HUDEP-2 (cell line): ENCODE results near the gene ANKRD45.
"Not testable (repeated sequence)": the region's sequence is repeated elsewhere in the genome, so short reads cannot be mapped to it uniquely, and the experiment has no call there.

Experiments used
- DNase-seq, 76 experiments: peaks; one replicate each; lab custom pipeline; 2025; ENCODE audit not compliant: unreplicated experiment in 76 of 76; lab: John Stamatoyannopoulos, UW

Gene ANKRD45

GRCh38 chr1:173646656-173647055 lies 23.0 kb downstream of the ANKRD45 start:
- no peak for DNase-seq

- not testable (repeated sequence) for DNase-seq
Measured at GRCh38 chr1:173642450-173643139, 27.1 kb downstream of the ANKRD45 start.

DNA sequence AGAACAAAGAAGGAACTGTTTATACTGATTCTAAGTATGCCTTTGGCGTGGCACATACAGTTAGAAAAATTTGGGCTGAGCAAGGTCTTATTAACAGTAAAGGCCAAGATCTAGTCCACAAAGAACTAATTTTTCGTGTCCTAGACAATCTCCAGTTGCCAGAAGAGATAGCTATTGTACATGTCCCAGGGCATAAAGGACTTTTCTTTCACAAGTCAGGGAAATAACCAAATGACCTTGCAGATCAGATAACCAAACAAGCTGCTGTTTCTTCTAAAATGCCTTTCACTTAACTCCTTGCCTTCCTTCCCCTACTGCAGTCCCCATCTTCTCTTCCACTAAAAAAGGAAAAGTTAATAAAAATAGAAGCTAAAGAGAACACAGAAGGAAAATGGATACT lies 30.5 kb downstream of the ANKRD45 start:
- DNase-seq: no peak

GRCh38 chr1:173638043-173639021 lies 31.3 kb downstream of the ANKRD45 start:
- no peak for DNase-seq

GRCh38 chr1:173637236-173638042 lies 32.2 kb downstream of the ANKRD45 start:
- not testable (repeated sequence) for DNase-seq

DNA sequence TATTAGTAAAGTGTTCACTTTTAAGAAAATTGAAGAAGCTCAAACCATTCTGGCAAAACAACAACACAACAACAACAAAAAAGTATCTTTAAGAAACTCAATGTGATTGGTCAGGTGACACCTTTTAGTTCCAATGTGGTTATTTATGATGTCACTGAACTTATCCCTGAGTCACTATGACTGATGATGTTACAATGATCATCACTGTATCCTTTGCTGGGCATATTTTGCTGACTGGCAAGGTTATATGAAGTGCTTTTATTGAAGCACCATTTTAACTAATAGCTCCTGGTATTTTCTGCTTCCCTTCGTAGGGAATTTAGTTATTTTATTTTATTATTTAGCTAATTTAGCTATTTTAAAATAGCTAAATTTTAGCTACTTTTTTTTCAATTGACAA lies 34.5 kb downstream of the ANKRD45 start, which contains the start of gene TEX50:
TEX50 (plus strand) TSS at position 223 of the 400 bp plus-strand sequence. CDS start 184 bp downstream, outside the sequence.
- no peak for DNase-seq

GRCh38 chr1:173628888-173629287 lies 40.8 kb downstream of the ANKRD45 start:
- peak in 1 of 76 experiments; percentile 6 for DNase-seq

DNA sequence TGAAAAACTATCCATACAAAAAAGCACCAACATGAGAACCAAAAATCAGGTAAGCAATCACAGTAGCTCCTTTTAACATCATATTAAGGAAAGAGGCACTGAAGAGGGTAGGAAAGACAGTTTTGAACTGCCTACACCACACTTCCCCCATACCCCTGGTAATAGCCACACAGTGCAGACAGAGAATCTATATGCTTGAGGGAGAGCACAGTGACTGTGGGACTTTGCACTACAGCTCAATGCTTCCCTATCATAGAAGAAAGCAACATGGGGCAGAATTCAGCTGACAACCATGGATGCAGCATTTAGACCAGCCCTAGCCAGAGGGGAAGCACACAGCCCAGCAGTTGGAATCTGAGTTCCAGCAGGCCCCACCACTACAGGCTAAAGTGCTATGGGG lies 42.4 kb downstream of the ANKRD45 start:
- no peak for DNase-seq

GRCh38 chr1:173616859-173617258 lies 52.8 kb downstream of the ANKRD45 start:
- DNase-seq: no peak

GRCh38 chr1:173613086-173613485 lies 56.6 kb downstream of the ANKRD45 start:
- not testable (repeated sequence) for DNase-seq

DNA sequence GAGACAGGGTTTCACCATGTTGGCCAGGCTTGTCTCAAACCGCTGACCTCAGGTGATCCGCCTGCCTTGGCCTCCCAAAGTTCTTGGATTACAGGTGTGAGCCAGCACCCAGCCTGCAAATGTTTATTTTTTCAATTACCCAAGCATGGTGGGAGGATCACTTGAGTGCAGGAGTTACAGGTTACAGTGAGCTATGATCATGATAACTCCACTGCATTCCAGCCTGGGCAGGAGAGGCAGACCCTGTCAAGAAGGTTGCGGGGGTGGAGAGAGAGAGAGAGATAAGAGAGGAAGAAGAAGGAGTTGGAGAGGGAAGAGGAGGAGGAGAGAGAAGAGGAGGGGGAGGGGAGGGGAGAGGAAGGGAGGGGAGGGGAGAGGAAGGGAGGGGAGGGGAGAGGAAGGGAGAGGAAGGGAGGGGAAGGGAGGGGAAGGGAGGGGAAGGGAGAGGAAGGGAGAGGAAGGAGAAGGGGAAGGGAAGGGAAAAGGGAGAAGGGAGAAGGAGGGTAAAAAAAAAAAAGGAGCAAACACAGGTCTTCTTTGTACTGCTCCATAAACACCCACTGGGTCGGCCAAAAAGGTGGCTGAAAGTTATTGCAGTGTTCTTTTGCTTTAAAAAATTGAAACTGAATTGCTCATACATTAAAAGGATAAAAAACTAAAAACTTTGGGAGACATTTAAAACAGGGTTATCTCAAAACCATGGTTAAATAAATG lies 61.0 kb downstream of the ANKRD45 start:
- DNase-seq: no peak

GRCh38 chr1:173603056-173603591 lies 66.5 kb downstream of the ANKRD45 start, which contains the start of gene SLC9C2:
Gene SLC9C2 (minus strand): TSS chr1:173603072. CDS start chr1:173601776, 1,296 bp downstream.
- no peak for DNase-seq

DNA sequence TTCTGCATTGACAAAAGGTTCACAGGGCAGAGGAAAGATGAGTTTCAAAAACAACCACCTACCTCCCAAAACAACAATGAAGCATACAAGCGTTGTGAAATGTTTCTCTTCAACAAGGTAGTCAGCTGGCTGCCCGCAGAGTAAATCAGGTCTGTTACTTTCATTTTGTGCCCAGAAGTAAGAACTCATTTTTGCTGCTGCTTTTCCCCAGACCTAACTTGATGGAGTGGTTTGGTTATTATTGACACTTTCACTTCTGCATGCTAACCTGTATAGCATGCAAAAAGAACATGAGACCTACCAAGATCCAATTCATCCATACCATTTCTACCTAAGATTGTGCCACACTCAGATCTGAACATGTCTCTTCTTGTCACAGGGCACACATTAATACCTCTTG lies 68.1 kb downstream of the ANKRD45 start:
- no peak for DNase-seq

GRCh38 chr1:173596097-173596825 lies 73.4 kb downstream of the ANKRD45 start:
- DNase-seq: no peak

DNA sequence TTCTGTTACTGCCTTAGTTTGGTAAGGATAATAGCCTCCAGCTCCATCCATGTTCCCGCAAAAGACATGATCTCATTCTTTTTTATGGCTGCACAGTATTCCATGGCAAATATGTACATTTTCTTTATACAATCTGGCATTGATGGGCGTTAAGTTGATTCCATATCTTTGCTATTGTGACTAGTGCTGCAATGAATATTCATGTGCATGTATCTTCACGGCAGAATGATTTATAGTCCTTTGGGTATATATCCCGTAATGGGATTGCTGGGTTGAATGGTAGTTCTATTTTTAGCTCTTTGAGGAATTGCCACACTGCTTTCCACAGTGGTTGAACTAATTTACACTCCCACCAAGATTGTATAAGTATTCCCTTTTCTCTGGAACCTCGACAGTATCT lies 78.5 kb downstream of the ANKRD45 start:
- DNase-seq: not testable (repeated sequence)

GRCh38 chr1:173590557-173590956 lies 79.1 kb downstream of the ANKRD45 start:
- DNase-seq: peak in 58 of 76 experiments; percentile 1 to 80 (median 41)

- no peak for DNase-seq
Measured at GRCh38 chr1:173581383-173582079, 88.1 kb downstream of the ANKRD45 start.

GRCh38 chr1:173580658-173581057 lies 89.0 kb downstream of the ANKRD45 start:
- DNase-seq: peak in 1 of 76 experiments; percentile 1
